Esophagus muscularis mucosa (tissue), 4 donors: ENCODE results near the gene USP32. TPM values are rescaled to one million over a fixed set of nuclear protein-coding genes. Genes with fewer than 3 reads are reported as not detected.
"Not testable (repeated sequence)": the region's sequence is repeated elsewhere in the genome, so short reads cannot be mapped to it uniquely, and the experiment has no call there.

ENCODE experiments used
- DNase-seq: peaks from one replicate; pipeline ENCODE4 v3.0.0-alpha.2; 2017; ENCODE audit errors: extremely low spot score
- H3K27ac ChIP-seq, 4 donors: fragments of 200-600 bp; sonication (generic); replicated peaks in 1 of 4; 1 replicate in 3 of 4; 2 replicates in 1 of 4; pipeline ENCODE4 v1.5.1; 2016 to 2019; ENCODE audit warnings: mild to moderate bottlenecking in 1 of 4
- H3K27me3 ChIP-seq, 4 donors: fragments of 200-600 bp; sonication (generic); one replicate each; pipeline versions ENCODE4 v1.5.1 to v1.6.0; 2016 to 2019
- H3K36me3 ChIP-seq, 4 donors: fragments of 200-600 bp; sonication (generic); one replicate each; pipeline ENCODE4 v1.5.1; 2016 to 2019
- H3K4me1 ChIP-seq, 4 donors: fragments of 200-600 bp; sonication (generic); one replicate each; pipeline ENCODE4 v1.5.1; 2016 to 2019
- H3K4me3 ChIP-seq, 4 donors: fragments of 200-600 bp; sonication (generic); 1 replicate in 2 of 4; 2 replicates in 2 of 4; pipeline ENCODE4 v1.5.1; 2016 to 2019; ENCODE audit warnings: mild to moderate bottlenecking in 4 of 4, moderate library complexity in 1 of 4
- H3K9me3 ChIP-seq, 4 donors: fragments of 200-600 bp; sonication (generic); 1 replicate in 3 of 4; 2 replicates in 1 of 4; pipeline ENCODE4 v1.5.1; 2016 to 2019
- CTCF ChIP-seq, 3 experiments: fragments of 200-600 bp in 2 of 3; fragments of 450-650 bp in 1 of 3; sonication (generic) in 2 of 3; IDR thresholded peaks; one replicate each; pipeline ENCODE4 v1.5.1; 2017 to 2019; ENCODE audit warnings: antibody characterized with exemption in 3 of 3, mild to moderate bottlenecking in 2 of 3, moderate library complexity in 1 of 3
- EP300 ChIP-seq: sonication (generic); formaldehyde crosslinking; IDR thresholded peaks from one replicate; pipeline ENCODE4 v1.6.1; 2017; ENCODE audit warnings: antibody characterized with exemption
- POLR2A ChIP-seq: fragments of 450-650 bp; IDR thresholded peaks from one replicate; pipeline ENCODE4 v1.6.1; 2017; ENCODE audit warnings: antibody characterized with exemption, moderate library complexity, mild to moderate bottlenecking, low read depth
- POLR2AphosphoS5 ChIP-seq, 2 donors: sonication (generic); formaldehyde crosslinking; IDR thresholded peaks; one replicate each; pipeline ENCODE4 v1.6.1; 2017; ENCODE audit warnings: antibody characterized with exemption in 2 of 2
- WGBS: methylation state at CpG from one replicate; pipeline ENCODE4 v1.1.5; 2018; 5-methylcytosine and 5-hydroxymethylcytosine counted together
- intact Hi-C: fragments of 100-400 bp; cut with DNase I; formaldehyde crosslinking; loops from one replicate; pipeline ENCODE4 v1.15.1; 2023
- total RNA-seq, 4 donors: library from RNA; depleted of rRNA; stranded (reverse); fragments of >200 nt; gene quantifications; one replicate each; pipeline versions ENCODE4 v1.1.0 to v1.2.1, GENCODE V29; 2016

Gene USP32
- 10 to 100 TPM; 42.3 to 65.8 (median 47.9) TPM for total RNA-seq

GRCh38 chr17:60392042-60392844 is at the start of gene USP32:
USP32 (minus strand) TSS chr17:60392133; CDS start chr17:60391939, 194 bp downstream.
- Histone ChIP-seq H3K27ac (peak within 1 kb of the TSS; percentile 94 to 99 (median 96)), H3K27me3 (no peaks in the 10 kb centered on the region), H3K36me3 (no peaks in the 10 kb centered on the region), H3K4me3 (peak within 1 kb of the TSS; percentile 89 to 96 (median 94)), H3K4me1 (peaks cover 30 to 49% (median 46%) of the 10 kb centered on the region in 4 donors), H3K9me3 (no peaks in the 10 kb centered on the region)
- peak; percentile 82 to 93 for TF ChIP-seq POLR2AphosphoS5 (IDR thresholded peaks at IDR 0.05)
- TF ChIP-seq CTCF (IDR thresholded peaks at IDR 0.05), result peak in 1 of 3 experiments; percentile 34
- TF ChIP-seq POLR2A, result peak; percentile 55
- TF ChIP-seq EP300, result no peak
- DNase-seq, result peak; percentile 100
- intact Hi-C loops, result no loop called here
- WGBS, result 1% methylated on average over 31 of the region's 68 CpGs

- 6% methylated on average over 2 of the region's 2 CpGs for WGBS
- intact Hi-C loops, result loop anchor here (5.0 to 10.0 kb wide), 2 partner anchors 302 to 335 kb away; no protein-coding TSS in a partner anchor
- H3K9me3 ChIP-seq, result no peaks in the 10 kb centered on the region
- H3K27ac ChIP-seq, result no peak overlapping the region
- no peaks in the 10 kb centered on the region for H3K36me3 ChIP-seq
- TF ChIP-seq EP300, result no peak
- TF ChIP-seq POLR2A, result no peak
- TF ChIP-seq POLR2AphosphoS5 (IDR thresholded peaks at IDR 0.05), result no peak
- TF ChIP-seq CTCF (IDR thresholded peaks at IDR 0.05), result no peak
- H3K27me3 ChIP-seq, result no peaks in the 10 kb centered on the region
- no peak for DNase-seq
- peaks cover 0 to 24% (median 17%) of the 10 kb centered on the region in 4 donors for H3K4me1 ChIP-seq
- H3K4me3 ChIP-seq, result no peak overlapping the region
These were observed 47.6 kb upstream of the USP32 start for GRCh38 chr17:60439501-60439900.

- no peak for DNase-seq
- no peaks in the 10 kb centered on the region for H3K36me3 ChIP-seq
- no peak overlapping the region for H3K4me3 ChIP-seq
- WGBS, result 72% methylated on average over 5 of the region's 5 CpGs
- peaks cover 0 to 17% (median 15%) of the 10 kb centered on the region in 4 donors for H3K4me1 ChIP-seq
- H3K27ac ChIP-seq, result no peak overlapping the region
- intact Hi-C loops, result loop anchor here (5.0 to 10.0 kb wide), 2 partner anchors 299 to 332 kb away; no protein-coding TSS in a partner anchor
- H3K9me3 ChIP-seq, result no peaks in the 10 kb centered on the region
- TF ChIP-seq CTCF (IDR thresholded peaks at IDR 0.05), result no peak
- no peak for TF ChIP-seq POLR2A
- no peak for TF ChIP-seq POLR2AphosphoS5 (IDR thresholded peaks at IDR 0.05)
- TF ChIP-seq EP300, result no peak
- no peaks in the 10 kb centered on the region for H3K27me3 ChIP-seq
These were observed 44.7 kb upstream of the USP32 start for GRCh38 chr17:60436676-60437075.

- Histone ChIP-seq H3K27ac (peak overlapping the region in 3 of 4 donors; percentile 1 to 45 (median 23)), H3K4me3 (peak overlapping the region in 2 of 4 donors; percentile 4 to 29), H3K4me1 (peaks cover 0 to 17% (median 14%) of the 10 kb centered on the region in 4 donors), H3K27me3 (no peaks in the 10 kb centered on the region), H3K36me3 (no peaks in the 10 kb centered on the region), H3K9me3 (no peaks in the 10 kb centered on the region)
- intact Hi-C loops, result loop anchor here (5.0 to 10.0 kb wide), 2 partner anchors 298 to 331 kb away; no protein-coding TSS in a partner anchor
- TF ChIP-seq POLR2AphosphoS5 (IDR thresholded peaks at IDR 0.05), result peak; percentile 61 to 71
- no peak for TF ChIP-seq EP300
- TF ChIP-seq CTCF (IDR thresholded peaks at IDR 0.05), result peak; percentile 90 to 95 (median 91)
- DNase-seq, result no peak
- WGBS, result 73% methylated on average over 28 of the region's 28 CpGs
These were observed 43.6 kb upstream of the USP32 start for GRCh38 chr17:60435244-60436167.

- H3K9me3 ChIP-seq, H3K36me3 ChIP-seq, H3K4me3 ChIP-seq, H3K4me1 ChIP-seq, DNase-seq, H3K27me3 ChIP-seq, H3K27ac ChIP-seq: not testable (repeated sequence)
- 97% methylated on average over 4 of the region's 4 CpGs for WGBS
- intact Hi-C loops, result loop anchor here (5.0 to 10.0 kb wide), 2 partner anchors 201 to 329 kb away; no protein-coding TSS in a partner anchor
These were observed 41.4 kb upstream of the USP32 start for GRCh38 chr17:60433021-60433997.

GRCh38 chr17:60430561-60430960 is 38.6 kb upstream of the USP32 start:
- WGBS, result 94% methylated on average over 7 of the region's 7 CpGs
- H3K27me3 ChIP-seq, H3K4me1 ChIP-seq, H3K36me3 ChIP-seq, H3K9me3 ChIP-seq, DNase-seq, H3K27ac ChIP-seq, H3K4me3 ChIP-seq: not testable (repeated sequence)
- intact Hi-C loops, result loop anchor here (5.0 to 10.0 kb wide), 2 partner anchors 198 to 326 kb away; no protein-coding TSS in a partner anchor
